Activated CD8-positive, alpha-beta memory T cell treated with anti-CD3 and anti-CD28 coated beads for 1 hour (primary cell): ENCODE data around the gene RAB31.

ENCODE experiments used
- DNase-seq, 2 donors: peaks; one replicate each; pipeline ENCODE4 v3.0.0-alpha.2; 2020; ENCODE audit warnings: low read depth in 1 of 2; ENCODE audit errors: extremely low read depth in 1 of 2

RAB31 gene

GRCh38 chr18:9737006-9737405 is 28.9 kb downstream of the RAB31 start:
- DNase-seq, result no peak

GRCh38 chr18:9737472-9738121 is 29.5 kb downstream of the RAB31 start:
- no peak for DNase-seq

- DNase-seq, result no peak
These were observed 30.3 kb downstream of the RAB31 start for GRCh38 chr18:9738266-9738969.

- DNase-seq, result no peak
These were observed 31.4 kb downstream of the RAB31 start for GRCh38 chr18:9739516-9739915.

- DNase-seq, result no peak
These were observed 32.0 kb downstream of the RAB31 start for GRCh38 chr18:9740071-9740470.

- DNase-seq, result no peak
These were observed 33.3 kb downstream of the RAB31 start for GRCh38 chr18:9741406-9741792.

- no peak for DNase-seq
These were observed 33.9 kb downstream of the RAB31 start for GRCh38 chr18:9741793-9742523.

GRCh38 chr18:9742524-9743131 is 34.5 kb downstream of the RAB31 start:
- no peak for DNase-seq

- DNase-seq, result no peak
These were observed 35.3 kb downstream of the RAB31 start for GRCh38 chr18:9743200-9744016.

- no peak for DNase-seq
These were observed 38.9 kb downstream of the RAB31 start for GRCh38 chr18:9746958-9747357.

GRCh38 chr18:9749611-9750010 is 41.5 kb downstream of the RAB31 start:
- DNase-seq, result no peak

GRCh38 chr18:9750112-9750511 is 42.0 kb downstream of the RAB31 start:
- no peak for DNase-seq

- no peak for DNase-seq
These were observed 42.7 kb downstream of the RAB31 start for GRCh38 chr18:9750606-9751304.

- no peak for DNase-seq
These were observed 43.4 kb downstream of the RAB31 start for GRCh38 chr18:9751371-9752031.

- DNase-seq, result no peak
These were observed 45.7 kb downstream of the RAB31 start for GRCh38 chr18:9753846-9754245.

- DNase-seq, result no peak
These were observed 47.0 kb downstream of the RAB31 start for GRCh38 chr18:9755110-9755509.

GRCh38 chr18:9755615-9756014 is 47.5 kb downstream of the RAB31 start:
- no peak for DNase-seq

- DNase-seq, result no peak
These were observed 48.3 kb downstream of the RAB31 start for GRCh38 chr18:9756271-9756932.

- no peak for DNase-seq
These were observed 48.9 kb downstream of the RAB31 start for GRCh38 chr18:9756933-9757470.
